NT2/D1 (cell line): Measurements from ENCODE around the gene GNAL.

Experiments used
- SUZ12 ChIP-seq: IDR thresholded peaks from 2 replicates; pipeline ENCODE4 v1.6.1; 2011; ENCODE audit not compliant: insufficient read length, insufficient read depth; ENCODE audit errors: extremely low read depth
- YY1 ChIP-seq: IDR thresholded peaks from 2 replicates; pipeline ENCODE4 v1.6.1; 2011; ENCODE audit not compliant: insufficient read length, insufficient read depth
- ZNF274 ChIP-seq: IDR thresholded peaks from 2 replicates; pipeline ENCODE4 v1.6.1; 2011; ENCODE audit warnings: mild to moderate bottlenecking, low read depth, low read length

- TF ChIP-seq YY1 = no peak
- TF ChIP-seq ZNF274 = no peak
- no peak for TF ChIP-seq SUZ12
Observed at GRCh38 chr18:11794195-11794594, 105.1 kb downstream of the GNAL start.
